GM12878 (cell line): ENCODE data around the gene NGRN. TPM values are rescaled to one million over a fixed set of nuclear protein-coding genes. Genes with fewer than 3 reads are reported as not detected.

Experiments
- ATAC-seq: fragments of 200-7000 bp; cut with Tn5 transposase; 3 replicates; pipeline ENCODE4 v1.9.1; 2020; ENCODE audit warnings: mild to moderate bottlenecking, moderate library complexity
- BruUV-seq: library from RNA; stranded (reverse); fragments of 400-500 nt; replicated peaks from 2 replicates; lab custom pipeline; 2021; lab: Mats Ljungman, UMichigan
- CTCF ChIA-PET: fragments of 300-600 bp; sonication (Branson Sonifier 250); formaldehyde crosslinking; extraction: SDS; loops from one replicate; lab custom pipeline; 2021; ENCODE audit warnings: inconsistent platforms; lab: Yijun Ruan, JAX
- POLR2A ChIA-PET: fragments of 350-600 bp; formaldehyde crosslinking; extraction: SDS; loops from one replicate; lab custom pipeline; 2021; ENCODE audit warnings: inconsistent platforms; lab: Charles Lee
- RAD21 ChIA-PET: fragments of 300-600 bp; sonication (Branson Sonifier 250); formaldehyde crosslinking; loops from one replicate; lab custom pipeline; 2023; ENCODE audit warnings: antibody characterized with exemption; ENCODE audit not compliant: unreplicated experiment; lab: Charles Lee
- SMC1A ChIA-PET: fragments of 300-600 bp; sonication (Branson Sonifier 250); formaldehyde crosslinking; loops from one replicate; lab custom pipeline; 2023; ENCODE audit not compliant: unreplicated experiment, uncharacterized antibody; lab: Charles Lee
- DNase-seq: peaks from one replicate; pipeline ENCODE4 v3.0.0-alpha.2; 2011; ENCODE audit warnings: low read depth, low spot score
- FAIRE-seq: peaks from 3 replicates; lab custom pipeline; 2011; peaks lifted over from hg19 to GRCh38; lab: Jason Lieb, UNC
- H2AFZ ChIP-seq: 2 replicates; pipeline ENCODE4 v1.6.0; 2011; ENCODE audit warnings: low read depth, low read length, control low read depth; ENCODE audit not compliant: control insufficient read depth
- H3K27ac ChIP-seq: 2 replicates; pipeline ENCODE4 v1.5.1; 2011; ENCODE audit warnings: control low read depth; ENCODE audit not compliant: control insufficient read depth, insufficient read depth
- H3K27me3 ChIP-seq, 2 experiments: replicated peaks in 1 of 2; 2 replicates each; pipeline versions ENCODE4 v1.6.0 to v1.6.1; 2011; ENCODE audit warnings: low read length in 1 of 2; ENCODE audit not compliant: control insufficient read depth in 2 of 2, insufficient read depth in 2 of 2
- H3K36me3 ChIP-seq, 2 experiments: 2 replicates each; pipeline ENCODE4 v1.5.1; 2011; ENCODE audit warnings: low read length in 1 of 2; ENCODE audit not compliant: control insufficient read depth in 2 of 2, insufficient read depth in 2 of 2
- H3K4me1 ChIP-seq: 2 replicates; pipeline ENCODE4 v1.6.1; 2011; ENCODE audit warnings: mild to moderate bottlenecking, low read length, moderate library complexity, mixed read lengths; ENCODE audit not compliant: control insufficient read depth, insufficient read depth
- H3K4me2 ChIP-seq: 2 replicates; pipeline ENCODE4 v1.6.0; 2011; ENCODE audit warnings: control low read depth; ENCODE audit not compliant: control insufficient read depth, insufficient read depth
- H3K4me3 ChIP-seq: fragments of 200-600 bp; sonication (generic); 2 replicates; pipeline ENCODE4 v1.5.1; 2016
- H3K79me2 ChIP-seq: 2 replicates; pipeline ENCODE4 v1.6.0; 2011; ENCODE audit warnings: low read length; ENCODE audit not compliant: control insufficient read depth, insufficient read depth
- H3K9ac ChIP-seq: 2 replicates; pipeline ENCODE4 v1.8.0; 2011; ENCODE audit warnings: low read length, control low read depth, mixed read lengths; ENCODE audit not compliant: control insufficient read depth, insufficient read depth
- H3K9me3 ChIP-seq: replicated peaks from 3 replicates; pipeline ENCODE4 v1.5.1; 2011; ENCODE audit warnings: mild to moderate bottlenecking, low read length; ENCODE audit not compliant: control insufficient read depth, insufficient read depth
- H4K20me1 ChIP-seq: 2 replicates; pipeline ENCODE4 v1.6.0; 2011; ENCODE audit not compliant: control insufficient read depth, insufficient read depth
- BCL11A ChIP-seq: IDR thresholded peaks from 2 replicates; pipeline ENCODE4 v1.6.1; 2011; ENCODE audit warnings: low read depth, low read length
- BHLHE40 ChIP-seq, 2 experiments: fragments of 450-650 bp in 1 of 2; IDR thresholded peaks; 2 replicates each; pipeline ENCODE4 v1.6.1; 2011 to 2017; ENCODE audit warnings: low read depth in 2 of 2, borderline replicate concordance in 1 of 2, improper control_type of control experiment in 1 of 2, low read length in 1 of 2, mild to moderate bottlenecking in 1 of 2
- CREB1 ChIP-seq: IDR thresholded peaks from 2 replicates; pipeline ENCODE4 v1.6.1; 2012; ENCODE audit warnings: low read depth, mild to moderate bottlenecking, inconsistent platforms
- IKZF1 ChIP-seq: fragments of 450-650 bp; conservative IDR thresholded peaks from 2 replicates; pipeline ENCODE4 v1.6.1; 2017; ENCODE audit warnings: antibody characterized with exemption, mild to moderate bottlenecking
- IRF4 ChIP-seq: IDR thresholded peaks from 2 replicates; pipeline ENCODE4 v1.6.1; 2011; ENCODE audit warnings: low read depth, low read length
- POLR2AphosphoS2 ChIP-seq: IDR thresholded peaks from 2 replicates; pipeline ENCODE4 v1.6.1; 2011; ENCODE audit warnings: low read depth, mild to moderate bottlenecking, low read length, improper control_type of control experiment, moderate library complexity
- SMC3 ChIP-seq: IDR thresholded peaks from 2 replicates; pipeline ENCODE4 v1.6.1; 2011; ENCODE audit warnings: low read length, improper control_type of control experiment, borderline replicate concordance
- WGBS: methylation state at CpG from one replicate; pipeline ENCODE4 v1.1.6; 2016; ENCODE audit warnings: low lambda C conversion rate; ENCODE audit not compliant: insufficient replicate concordance, insufficient coverage; ENCODE audit errors: missing lambda C conversion rate; 5-methylcytosine and 5-hydroxymethylcytosine counted together
- in situ Hi-C: fragments of 300-500 bp; cut with MboI; formaldehyde crosslinking; loops from 9 replicates; pipeline ENCODE4 v1.14.3; 2018; ENCODE audit warnings: mixed read lengths
- intact Hi-C: fragments of 100-400 bp; cut with micrococcal nuclease; formaldehyde crosslinking; loops from one replicate; pipeline ENCODE4 v1.14.2; 2022; ENCODE audit not compliant: unreplicated experiment
- polyA plus RNA-seq, 11 experiments: library from polyadenylated mRNA; depleted of rRNA in 4 of 11; unstranded in 6 of 11; stranded (reverse) in 5 of 11; fragments of >200 nt; fragmentation: Nextera tagmentation in 4 of 11; fragmentation: Illumina TruSeq in 1 of 11; extraction: Ambion mirVana in 4 of 11; extraction: Trizol in 1 of 11; gene quantifications; 1 replicate in 1 of 11; 2 replicates in 10 of 11; pipeline versions ENCODE4 v1.2.1 to v1.2.3, GENCODE V29; 2011 to 2016; ENCODE audit warnings: inconsistent platforms in 2 of 11, missing spikeins in 2 of 11, low read depth in 1 of 11
- total RNA-seq, 4 experiments: library from RNA; depleted of rRNA in 3 of 4; stranded (reverse); fragments of >200 nt in 3 of 4; fragmentation: Illumina TruSeq in 1 of 4; extraction: Trizol in 1 of 4; gene quantifications; 2 replicates each; pipeline versions ENCODE4 v1.2.1 to v1.2.3, GENCODE V29; 2013 to 2021

NGRN gene
- total and polyA plus RNA-seq, 10 of the 15 experiments (the other 5 are each of a cell fraction or from before 2014, with no cell fraction given): 5.8 to 31.3 (median 23.2) TPM

GRCh38 chr15:90300541-90300940 lies 35.1 kb downstream of the NGRN start:
- Histone ChIP-seq H3K4me1 (peaks cover 8% of the 10 kb centered on the region; the same call in 1 of the 2 replicates), H3K36me3 (no peaks in the 10 kb centered on the region), H4K20me1 (no peaks in the 10 kb centered on the region), H3K4me2 (no peak overlapping the region), H3K79me2 (no peaks in the 10 kb centered on the region), H3K4me3 (no peak overlapping the region), H3K27ac (no peak overlapping the region), H3K27me3 (no peaks in the 10 kb centered on the region), H3K9me3 (no peaks in the 10 kb centered on the region), H2AFZ (no peak overlapping the region), H3K9ac (no peak overlapping the region)
- no peak for FAIRE-seq
- no peak for DNase-seq
- no peak for TF ChIP-seq BHLHE40 (IDR thresholded peaks at IDR 0.05; ENCODE audit: borderline replicate concordance in 1 of 2, low read depth in 2 of 2, low read length in 1 of 2)
- no peak for TF ChIP-seq POLR2AphosphoS2
- no peak for TF ChIP-seq IKZF1
- TF ChIP-seq CREB1: no peak
- no peak for TF ChIP-seq BCL11A
- TF ChIP-seq IRF4: no peak
- TF ChIP-seq SMC3: no peak
- BruUV-seq: no TSS peak
- intact Hi-C loops: no loop called here
- RAD21 ChIA-PET: interaction anchor here (0.5 to 1.5 kb wide), 5 partner anchors 10 to 229 kb away, joined by 3 read pairs; no protein-coding TSS in a partner anchor
- POLR2A ChIA-PET: interaction anchor here (1.0 to 2.0 kb wide), 2 partner anchors 7 to 67 kb away, joined by 3 to 4 read pairs; partner anchors contain the start of genes CIB1 and GDPGP1
- ATAC-seq: 0 out of 3 replicates have a peak, but pooled peaks have one; percentile 11
- whole genome bisulfite sequencing: 76% methylated on average over 9 of the region's 9 CpGs
- CTCF ChIA-PET: interaction anchor here (0.7 to 9.6 kb wide), 21 partner anchors 7 to 239 kb away, joined by 3 to 142 read pairs (median 4); partner anchors contain the start of gene CIB1
- in situ Hi-C loops: no loop called here
- SMC1A ChIA-PET: interaction anchor here (0.7 to 1.2 kb wide), 3 partner anchors 68 to 157 kb away, joined by 3 read pairs; no protein-coding TSS in a partner anchor
